Vagina (tissue), 2 donors: ENCODE measurements around the gene LRRC47.

ENCODE experiments used
- POLR2A ChIP-seq, 2 donors: fragments of 450-650 bp; IDR thresholded peaks; one replicate each; pipeline ENCODE4 v1.6.1; 2017; ENCODE audit warnings: antibody characterized with exemption in 2 of 2, mild to moderate bottlenecking in 2 of 2, moderate library complexity in 2 of 2
- POLR2AphosphoS5 ChIP-seq, 2 donors: sonication (generic); formaldehyde crosslinking; IDR thresholded peaks; one replicate each; pipeline ENCODE4 v1.9.0; 2017; ENCODE audit warnings: antibody characterized with exemption in 2 of 2, mild to moderate bottlenecking in 2 of 2, low read depth in 1 of 2; ENCODE audit not compliant: insufficient read depth in 1 of 2
- TF ChIP-seq, protein P1 (sequence below), 3 experiments: fragments of 450-650 bp in 2 of 3; fragments of 200-600 bp in 1 of 3; sonication (generic) in 1 of 3; IDR thresholded peaks; one replicate each; pipeline ENCODE4 v1.5.1; 2017 to 2019; ENCODE audit warnings: antibody characterized with exemption in 3 of 3, mild to moderate bottlenecking in 2 of 3, moderate library complexity in 2 of 3

DNA sequence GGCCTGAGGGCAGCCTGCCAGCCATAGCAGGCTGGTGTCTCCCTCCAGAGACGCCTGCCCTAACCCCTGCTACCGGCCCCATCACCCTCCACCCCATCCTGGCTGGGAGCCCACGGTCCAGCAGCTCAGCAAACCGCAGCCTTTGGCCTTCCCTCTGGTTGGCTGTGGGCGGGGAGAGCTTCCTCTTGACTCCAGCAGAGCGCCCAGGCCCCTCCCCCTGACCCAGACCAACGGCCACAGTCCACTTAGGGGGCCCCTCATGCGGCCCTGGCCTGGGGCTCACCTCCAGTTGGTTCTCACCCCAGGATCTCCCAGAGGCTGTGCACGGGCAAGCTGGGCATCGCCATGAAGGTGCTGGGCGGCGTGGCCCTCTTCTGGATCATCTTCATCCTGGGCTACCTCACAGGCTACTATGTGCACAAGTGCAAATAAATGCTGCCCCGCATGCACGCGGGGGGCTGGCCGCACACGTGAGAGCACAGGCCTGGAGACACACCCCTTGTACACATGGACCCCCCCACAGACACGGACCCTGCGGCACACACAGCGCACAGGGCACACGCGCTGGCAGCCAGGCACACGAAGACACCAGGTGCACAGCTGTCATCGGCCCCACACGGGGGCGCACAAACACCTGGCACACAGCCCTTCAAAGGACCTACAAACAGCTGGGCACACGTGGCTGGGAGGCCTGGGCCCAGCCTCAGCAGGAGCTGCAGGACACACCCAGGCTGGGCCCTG is 20.6 kb downstream of the LRRC47 start:
- TF ChIP-seq, protein P1, sequence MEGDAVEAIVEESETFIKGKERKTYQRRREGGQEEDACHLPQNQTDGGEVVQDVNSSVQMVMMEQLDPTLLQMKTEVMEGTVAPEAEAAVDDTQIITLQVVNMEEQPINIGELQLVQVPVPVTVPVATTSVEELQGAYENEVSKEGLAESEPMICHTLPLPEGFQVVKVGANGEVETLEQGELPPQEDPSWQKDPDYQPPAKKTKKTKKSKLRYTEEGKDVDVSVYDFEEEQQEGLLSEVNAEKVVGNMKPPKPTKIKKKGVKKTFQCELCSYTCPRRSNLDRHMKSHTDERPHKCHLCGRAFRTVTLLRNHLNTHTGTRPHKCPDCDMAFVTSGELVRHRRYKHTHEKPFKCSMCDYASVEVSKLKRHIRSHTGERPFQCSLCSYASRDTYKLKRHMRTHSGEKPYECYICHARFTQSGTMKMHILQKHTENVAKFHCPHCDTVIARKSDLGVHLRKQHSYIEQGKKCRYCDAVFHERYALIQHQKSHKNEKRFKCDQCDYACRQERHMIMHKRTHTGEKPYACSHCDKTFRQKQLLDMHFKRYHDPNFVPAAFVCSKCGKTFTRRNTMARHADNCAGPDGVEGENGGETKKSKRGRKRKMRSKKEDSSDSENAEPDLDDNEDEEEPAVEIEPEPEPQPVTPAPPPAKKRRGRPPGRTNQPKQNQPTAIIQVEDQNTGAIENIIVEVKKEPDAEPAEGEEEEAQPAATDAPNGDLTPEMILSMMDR (IDR thresholded peaks at IDR 0.05) = no peak
- TF ChIP-seq POLR2AphosphoS5 (IDR thresholded peaks at IDR 0.05; ENCODE audit: insufficient read depth in 1 of 2, low read depth in 1 of 2) = no peak
- TF ChIP-seq POLR2A (IDR thresholded peaks at IDR 0.05) = no peak
